Panc1 (cell line): ENCODE results near the gene ARHGEF7.

Source experiments
- CTCF ChIP-seq: fragments of 450-650 bp; IDR thresholded peaks from 2 replicates; pipeline ENCODE4 v1.5.1; 2017; ENCODE audit warnings: mild to moderate bottlenecking
- POLR2AphosphoS5 ChIP-seq: IDR thresholded peaks from 2 replicates; pipeline ENCODE4 v1.6.1; 2012; ENCODE audit warnings: mild to moderate bottlenecking, low read depth, low read length, moderate library complexity

GRCh38 chr13:111115061-111115964 is at the start of gene ARHGEF7:
- TF ChIP-seq CTCF: no peak
- no peak for TF ChIP-seq POLR2AphosphoS5
